ENCODE results near the gene TBP.
A peak's percentile ranks its signal among the peaks of the same experiment; 100 is the strongest.

The TBP gene

DNA sequence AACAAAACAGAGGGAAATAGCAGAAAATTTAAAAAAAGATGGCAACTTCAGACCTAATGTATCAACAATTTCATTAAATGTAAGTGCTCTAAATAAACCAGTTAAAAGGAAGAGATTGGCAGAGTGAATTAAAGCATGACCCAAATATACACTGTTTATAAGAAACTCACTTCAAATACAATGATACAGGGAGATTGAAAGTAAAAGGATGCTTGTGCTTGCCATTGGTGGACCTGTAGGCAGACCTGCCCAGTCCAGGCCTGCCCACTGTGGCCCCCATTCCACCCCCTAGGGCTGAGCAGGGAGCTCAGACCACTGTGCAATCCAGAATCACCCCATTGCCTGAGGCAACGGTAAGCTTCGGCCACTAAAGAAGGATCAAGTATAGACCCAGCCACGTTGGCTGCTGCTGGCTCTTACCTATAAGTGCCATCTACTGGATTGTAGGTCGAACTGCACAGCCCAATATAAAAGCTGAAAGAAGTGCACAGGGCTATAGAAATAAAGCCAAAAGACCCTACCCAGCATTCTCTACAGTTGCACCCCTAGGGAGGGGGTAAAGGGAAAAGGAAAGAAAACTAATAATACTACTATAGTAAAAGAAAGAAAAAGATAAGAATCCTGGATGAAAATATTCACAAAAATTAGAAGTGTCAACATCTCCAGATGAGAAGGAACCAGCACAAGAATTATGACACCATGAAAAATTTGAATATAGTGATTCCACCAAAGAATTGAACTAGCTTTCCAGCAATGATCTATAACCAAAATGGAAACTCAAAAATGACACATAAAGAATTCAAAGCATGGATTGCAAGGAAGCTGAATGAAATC is 37.2 kb upstream of the TBP start:
- no peak overlapping the region for H3K4me3 ChIP-seq (replicated peaks; ENCODE audit: insufficient read depth, low read length)
- no peak overlapping the region for H3K27ac ChIP-seq (replicated peaks)
- DNase-seq (ENCODE audit: low read depth in 1 of 2, low spot score in 1 of 2): peak in 1 of 2 experiments; percentile 57
- H3K27me3 ChIP-seq (ENCODE audit: insufficient read depth, poor library complexity, severe bottlenecking): peaks cover 8% of the 10 kb centered on the region
- peak; percentile 74 for TF ChIP-seq CTCF (IDR thresholded peaks at IDR 0.05; ENCODE audit: insufficient read depth, low read length)
- no peak for TF ChIP-seq GABPA (IDR thresholded peaks at IDR 0.05; ENCODE audit: low read depth)

- H3K27ac ChIP-seq (replicated peaks): no peak overlapping the region
- peak in 1 of 2 experiments; percentile 36 for DNase-seq (ENCODE audit: low read depth in 1 of 2, low spot score in 1 of 2)
- no peak overlapping the region for H3K4me3 ChIP-seq (replicated peaks; ENCODE audit: insufficient read depth, low read length)
- TF ChIP-seq GABPA (IDR thresholded peaks at IDR 0.05; ENCODE audit: low read depth) (no peak), CTCF (IDR thresholded peaks at IDR 0.05; ENCODE audit: insufficient read depth, low read length) (peak; percentile 17)
- peaks cover 8% of the 10 kb centered on the region for H3K27me3 ChIP-seq (ENCODE audit: insufficient read depth, poor library complexity, severe bottlenecking)
Measured at GRCh38 chr6:170522565-170523183, 31.5 kb upstream of the TBP start.

- no peak overlapping the region for H3K4me3 ChIP-seq (replicated peaks; ENCODE audit: insufficient read depth, low read length)
- TF ChIP-seq CTCF (IDR thresholded peaks at IDR 0.05; ENCODE audit: insufficient read depth, low read length) (no peak), SPI1 (IDR thresholded peaks at IDR 0.05; ENCODE audit: borderline replicate concordance, low read depth) (no peak), POLR2AphosphoS5 (IDR thresholded peaks at IDR 0.05; ENCODE audit: low read depth) (no peak), GABPA (IDR thresholded peaks at IDR 0.05; ENCODE audit: low read depth) (no peak), REST (IDR thresholded peaks at IDR 0.05; ENCODE audit: insufficient replicate concordance, low read depth) (no peak)
- H3K27ac ChIP-seq (replicated peaks): no peak overlapping the region
- peaks cover 8% of the 10 kb centered on the region for H3K27me3 ChIP-seq (ENCODE audit: insufficient read depth, poor library complexity, severe bottlenecking)
- DNase-seq (ENCODE audit: low read depth in 1 of 2, low spot score in 1 of 2): no peak
Measured at GRCh38 chr6:170523256-170524171, 30.7 kb upstream of the TBP start.

GRCh38 chr6:170524172-170524502 is 30.0 kb upstream of the TBP start:
- Histone ChIP-seq H3K27ac (replicated peaks) (no peak overlapping the region), H3K27me3 (ENCODE audit: insufficient read depth, poor library complexity, severe bottlenecking) (peaks cover 3% of the 10 kb centered on the region), H3K4me3 (replicated peaks; ENCODE audit: insufficient read depth, low read length) (no peak overlapping the region)
- DNase-seq (ENCODE audit: low read depth in 1 of 2, low spot score in 1 of 2): no peak
- TF ChIP-seq GABPA (IDR thresholded peaks at IDR 0.05; ENCODE audit: low read depth) (no peak), REST (IDR thresholded peaks at IDR 0.05; ENCODE audit: insufficient replicate concordance, low read depth) (no peak), POLR2AphosphoS5 (IDR thresholded peaks at IDR 0.05; ENCODE audit: low read depth) (no peak), CTCF (IDR thresholded peaks at IDR 0.05; ENCODE audit: insufficient read depth, low read length) (no peak), SPI1 (IDR thresholded peaks at IDR 0.05; ENCODE audit: borderline replicate concordance, low read depth) (no peak)
